GM21529 (cell line): ENCODE results near the gene ZNF518A.
"Not testable (repeated sequence)": the region's sequence is repeated elsewhere in the genome, so short reads cannot be mapped to it uniquely, and the experiment has no call there.

Experiments used
- ATAC-seq: cut with Tn5 transposase; IDR thresholded peaks from one replicate; pipeline ENCODE4 v1.9.1; 2021; ENCODE audit not compliant: unreplicated experiment

ZNF518A gene

GRCh38 chr10:96131621-96132020, 1.5 kb downstream of the ZNF518A start:
- ATAC-seq: no peak

- ATAC-seq: no peak
Observed at GRCh38 chr10:96133135-96133534, 3.0 kb downstream of the ZNF518A start.

- no peak for ATAC-seq
Observed at GRCh38 chr10:96136810-96137209, 6.7 kb downstream of the ZNF518A start.

- no peak for ATAC-seq
Observed at GRCh38 chr10:96137567-96137966, 7.5 kb downstream of the ZNF518A start.

- peak; percentile 98 for ATAC-seq
Observed at GRCh38 chr10:96138102-96138501, 8.0 kb downstream of the ZNF518A start.

GRCh38 chr10:96152437-96152836, 22.3 kb downstream of the ZNF518A start:
- ATAC-seq: no peak

GRCh38 chr10:96153070-96153469, 23.0 kb downstream of the ZNF518A start:
- ATAC-seq: no peak

- ATAC-seq: no peak
Observed at GRCh38 chr10:96165726-96166125, 35.6 kb downstream of the ZNF518A start.

GRCh38 chr10:96168546-96168945, 38.4 kb downstream of the ZNF518A start:
- ATAC-seq: no peak

GRCh38 chr10:96170230-96170629, 40.1 kb downstream of the ZNF518A start:
- ATAC-seq: no peak

- no peak for ATAC-seq
Observed at GRCh38 chr10:96172666-96173065, 42.6 kb downstream of the ZNF518A start.

- ATAC-seq: no peak
Observed at GRCh38 chr10:96176985-96177384, 46.9 kb downstream of the ZNF518A start.

- no peak for ATAC-seq
Observed at GRCh38 chr10:96188421-96188820, 58.3 kb downstream of the ZNF518A start.

- no peak for ATAC-seq
Observed at GRCh38 chr10:96188916-96189315, 58.8 kb downstream of the ZNF518A start.

- ATAC-seq: not testable (repeated sequence)
Observed at GRCh38 chr10:96189505-96189904, 59.4 kb downstream of the ZNF518A start.

- no peak for ATAC-seq
Observed at GRCh38 chr10:96201525-96201924, 71.4 kb downstream of the ZNF518A start.

GRCh38 chr10:96205580-96205979, 75.5 kb downstream of the ZNF518A start:
- no peak for ATAC-seq

GRCh38 chr10:96208271-96208670, 78.2 kb downstream of the ZNF518A start:
- peak; percentile 71 for ATAC-seq

- ATAC-seq: no peak
Observed at GRCh38 chr10:96208946-96209345, 78.8 kb downstream of the ZNF518A start.

- ATAC-seq: no peak
Observed at GRCh38 chr10:96211764-96212163, 81.7 kb downstream of the ZNF518A start.

- ATAC-seq: no peak
Observed at GRCh38 chr10:96212911-96213310, 82.8 kb downstream of the ZNF518A start.
